ENCODE data around the gene CFAP99.

The CFAP99 gene

GRCh38 chr4:2432004-2432403, 13.2 kb downstream of the CFAP99 start:
- no peak for DNase-seq

- no peak for DNase-seq
These were observed 14.3 kb downstream of the CFAP99 start for GRCh38 chr4:2432991-2433530.

DNA sequence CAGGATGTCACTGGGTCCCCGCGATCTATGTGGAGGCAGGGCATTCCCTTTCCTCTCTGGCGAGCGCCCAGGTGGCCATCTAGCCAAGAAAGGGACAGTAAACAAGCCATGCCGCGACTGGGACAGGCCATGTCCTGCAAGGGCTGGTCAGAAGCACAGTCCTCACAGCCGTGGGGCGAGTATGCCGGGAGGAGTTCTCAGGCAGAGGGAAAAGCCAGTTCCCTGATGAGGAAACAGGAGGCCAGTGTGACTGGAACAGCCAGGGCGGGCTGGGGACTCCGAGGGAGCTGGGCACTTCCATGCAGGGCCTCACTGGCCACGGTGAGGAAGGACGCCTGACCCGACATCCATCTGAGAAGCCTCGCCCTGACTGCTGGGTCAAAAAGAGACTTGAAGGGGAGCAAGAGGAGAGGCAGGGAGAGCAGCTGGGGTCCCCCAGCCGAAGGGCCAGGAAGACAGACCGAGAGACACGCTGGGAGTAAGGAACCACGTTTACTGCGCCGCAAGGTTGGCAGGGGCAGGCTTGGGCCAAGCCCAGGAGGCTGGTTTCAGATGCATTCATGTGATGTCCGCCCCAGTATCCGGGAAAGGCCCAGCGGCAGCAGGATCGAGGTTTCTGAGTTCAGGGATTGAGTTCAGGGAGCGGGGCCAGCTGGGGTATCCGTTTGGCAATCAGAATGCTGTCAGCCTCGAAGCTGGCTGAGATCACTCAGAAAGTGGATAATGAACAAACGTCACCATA, 15.0 kb downstream of the CFAP99 start:
- DNase-seq, result no peak

GRCh38 chr4:2434420-2434819, 15.7 kb downstream of the CFAP99 start:
- no peak for DNase-seq

GRCh38 chr4:2436301-2436700, 17.5 kb downstream of the CFAP99 start:
- DNase-seq, result no peak

GRCh38 chr4:2436761-2437474, 18.2 kb downstream of the CFAP99 start:
- DNase-seq, result no peak

DNA sequence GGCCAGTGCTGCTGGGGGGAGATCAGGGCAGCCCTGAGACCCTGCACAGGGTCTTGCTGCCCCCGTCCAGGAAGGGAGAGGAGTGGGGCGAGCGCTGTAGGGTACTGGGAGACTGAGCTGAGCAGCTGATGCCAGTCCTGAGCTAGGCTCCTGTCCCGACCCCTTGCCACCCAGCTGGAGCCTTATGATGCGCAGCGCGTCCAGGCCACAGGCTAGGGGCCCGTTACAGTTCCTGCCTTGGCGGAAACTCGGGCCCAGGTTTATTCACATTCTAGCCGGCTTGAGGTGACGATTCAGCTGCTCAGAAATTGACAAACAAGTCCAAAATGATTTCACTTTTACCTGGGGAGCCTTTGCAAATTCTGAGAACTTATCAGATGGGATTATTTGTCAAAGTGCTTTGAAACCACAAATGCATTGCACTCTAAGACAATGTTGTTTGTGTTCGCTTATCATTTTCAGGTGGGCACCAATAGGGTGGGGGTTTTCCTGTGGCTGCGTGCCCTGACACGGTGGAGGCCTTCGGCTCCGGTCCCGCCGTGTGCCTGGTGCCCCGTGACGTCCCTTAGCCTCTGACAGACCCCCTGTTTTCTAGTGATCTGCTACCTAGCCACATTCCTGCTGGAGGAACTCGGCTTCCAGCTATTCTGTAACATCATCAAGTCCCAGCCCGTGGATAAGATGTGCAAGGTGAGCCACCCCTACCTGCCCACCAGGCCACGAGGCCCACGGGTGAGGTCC, 18.9 kb downstream of the CFAP99 start:
- DNase-seq, result no peak

DNA sequence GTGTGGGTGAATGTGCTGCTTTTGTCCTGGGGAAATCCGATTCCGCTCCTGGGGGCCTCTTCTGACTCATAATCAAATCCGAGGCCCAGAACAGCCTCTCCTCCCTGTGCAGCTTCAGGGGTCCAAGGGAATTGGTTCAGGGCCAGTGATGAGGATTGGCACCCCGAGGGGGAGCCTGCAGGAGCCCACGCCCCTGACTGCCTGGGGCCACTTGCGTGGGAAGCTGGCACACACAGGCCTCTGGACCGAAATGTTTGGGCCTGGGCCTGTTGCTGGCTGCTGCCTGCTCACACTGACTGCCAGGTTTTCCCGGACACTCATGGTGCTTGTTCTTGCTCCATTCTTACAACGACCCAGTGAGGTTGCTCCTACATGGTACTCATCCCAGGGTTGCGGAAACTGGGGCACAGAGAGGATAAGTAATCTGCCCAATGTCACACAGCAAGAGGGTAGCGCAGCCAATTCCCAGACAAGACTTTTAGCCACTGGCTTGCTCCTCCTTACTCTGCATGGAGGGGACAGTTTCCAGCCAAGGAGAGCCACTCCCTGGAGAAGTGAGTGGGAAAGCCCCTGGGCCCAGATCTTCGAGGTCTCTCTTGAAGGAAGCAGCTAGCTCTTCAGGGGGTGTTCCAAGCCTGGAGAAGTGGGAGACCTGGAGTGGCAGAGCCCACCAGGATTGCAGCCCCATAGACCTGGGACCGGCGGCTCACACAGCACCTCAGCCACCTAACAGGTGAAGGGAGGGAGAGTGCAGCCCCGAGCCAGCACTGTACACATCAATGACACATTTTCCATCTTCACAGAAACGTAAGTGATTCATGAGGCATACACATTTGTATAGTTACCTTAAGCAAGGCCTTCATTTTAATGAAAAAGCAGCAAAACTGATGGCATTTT, 20.3 kb downstream of the CFAP99 start:
- no peak for DNase-seq

DNA sequence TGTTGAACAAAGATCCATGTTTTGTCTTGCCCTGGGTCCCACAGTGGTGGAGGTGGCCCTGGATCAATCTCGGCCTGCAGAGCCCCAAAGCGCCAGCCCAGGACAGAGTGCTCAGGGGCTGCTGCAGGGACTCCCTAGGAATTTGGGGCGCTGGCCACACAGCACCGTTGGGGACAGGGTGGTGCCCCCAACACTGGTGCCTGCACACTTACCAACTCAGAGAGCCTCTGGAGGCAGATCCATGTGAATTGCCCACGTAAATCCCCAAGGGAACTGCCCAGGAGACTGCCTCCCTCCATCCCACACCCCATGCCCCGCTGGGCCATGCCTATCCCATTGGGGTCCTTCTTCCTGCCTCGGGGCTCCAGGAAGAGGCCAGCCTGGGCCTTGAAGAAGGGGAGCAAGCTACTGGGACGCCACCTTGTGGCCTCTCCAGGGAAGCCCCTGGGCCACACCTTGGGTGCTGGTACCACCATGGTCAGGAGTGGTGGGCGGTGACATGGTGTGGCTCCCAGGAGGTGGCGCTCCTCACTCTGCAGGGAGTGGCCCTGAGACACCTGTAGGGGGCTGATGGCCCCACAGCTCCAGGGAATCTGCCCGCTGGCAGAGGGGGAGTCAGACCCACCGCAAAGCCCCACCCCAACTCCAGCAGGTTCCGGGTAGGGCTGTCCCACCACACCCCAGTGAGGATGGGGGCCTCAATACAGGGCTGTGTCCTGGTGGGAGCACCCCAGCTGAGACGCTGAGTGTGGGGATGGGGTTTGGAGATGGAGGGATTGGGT, 22.8 kb downstream of the CFAP99 start:
- peak; percentile 67 for DNase-seq

- no peak for DNase-seq
These were observed 23.6 kb downstream of the CFAP99 start for GRCh38 chr4:2442175-2442993.

- no peak for DNase-seq
These were observed 24.4 kb downstream of the CFAP99 start for GRCh38 chr4:2443061-2443730.

GRCh38 chr4:2443956-2444740, 25.4 kb downstream of the CFAP99 start:
- DNase-seq, result no peak

DNA sequence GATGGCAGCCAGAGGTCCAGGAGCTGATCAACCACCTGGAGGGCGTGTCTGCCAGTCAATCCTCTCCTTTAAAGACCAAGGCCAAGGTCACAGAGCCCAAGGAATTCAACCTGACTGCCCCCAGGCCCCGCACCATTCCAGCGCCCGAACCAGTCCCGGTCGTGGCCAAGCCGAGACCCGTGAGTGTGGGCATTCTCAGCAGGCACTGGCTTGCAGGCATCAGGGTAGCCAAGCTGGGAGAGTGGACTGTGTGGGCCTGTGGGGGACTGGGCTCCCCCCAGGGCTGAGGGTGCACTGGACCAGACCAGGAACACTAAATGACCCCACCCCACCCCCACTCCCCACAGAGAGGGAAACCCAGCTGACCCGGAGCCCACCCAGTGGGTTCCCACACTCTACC, 26.4 kb downstream of the CFAP99 start:
- no peak for DNase-seq

DNA sequence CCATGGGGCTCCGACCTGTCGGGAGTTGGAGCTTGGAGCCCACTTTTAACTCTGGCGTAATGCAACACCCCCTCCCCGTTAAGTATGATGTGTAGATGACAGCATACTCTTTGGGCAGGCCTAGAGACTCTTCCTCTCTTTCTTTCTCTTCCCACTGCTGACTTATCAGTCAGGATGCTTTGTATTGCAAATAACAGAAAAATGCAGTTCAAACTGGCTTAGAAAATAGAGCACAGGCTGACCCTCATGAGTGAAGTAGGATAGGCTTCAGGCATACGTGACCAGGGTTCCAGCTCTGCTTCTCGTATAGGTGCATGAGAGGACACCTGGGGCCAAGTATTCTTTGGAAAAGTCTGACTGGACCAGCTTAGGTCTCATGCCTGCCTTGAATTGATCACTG, 26.8 kb downstream of the CFAP99 start:
- no peak for DNase-seq

DNA sequence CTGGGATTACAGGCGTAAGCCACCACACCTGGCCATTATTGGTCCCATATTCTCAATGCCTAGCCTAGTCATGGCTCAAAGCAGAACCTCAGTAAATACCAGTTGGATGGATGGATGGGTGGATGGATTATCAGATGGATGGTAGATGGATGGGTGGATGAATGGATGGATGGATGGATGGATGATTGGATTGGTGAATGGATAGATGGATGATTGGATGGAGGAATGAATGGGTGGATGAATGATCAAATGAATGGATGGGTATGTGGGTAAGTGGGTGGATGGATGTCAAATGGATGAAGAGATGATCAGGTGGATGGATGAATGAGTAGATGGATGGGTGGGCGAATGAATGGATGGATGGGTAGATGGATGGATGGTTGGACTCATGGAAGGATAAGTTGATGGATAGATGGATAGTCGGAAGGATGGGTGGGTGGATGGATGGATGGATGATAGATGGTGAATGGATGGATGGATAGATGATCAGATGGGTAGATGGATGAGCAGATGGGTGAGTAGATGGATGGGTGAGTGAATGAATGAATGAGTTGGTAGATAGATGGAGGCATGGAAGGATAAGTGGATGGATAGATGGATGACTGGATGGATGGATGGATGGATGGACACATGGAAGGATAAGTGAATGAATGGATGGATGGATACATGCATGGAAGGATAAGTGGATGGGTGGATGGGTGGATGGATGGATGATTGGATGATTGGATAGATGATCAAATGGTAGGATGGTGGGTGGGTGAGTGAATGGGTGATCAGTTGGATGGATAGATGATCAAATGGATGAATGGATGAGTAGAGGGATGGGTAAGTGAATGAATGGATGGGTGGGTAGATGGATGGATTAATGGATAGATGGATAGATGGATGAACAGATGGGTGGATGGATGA, 28.2 kb downstream of the CFAP99 start:
- no peak for DNase-seq

- no peak for DNase-seq
These were observed 29.8 kb downstream of the CFAP99 start for GRCh38 chr4:2448589-2448988.

DNA sequence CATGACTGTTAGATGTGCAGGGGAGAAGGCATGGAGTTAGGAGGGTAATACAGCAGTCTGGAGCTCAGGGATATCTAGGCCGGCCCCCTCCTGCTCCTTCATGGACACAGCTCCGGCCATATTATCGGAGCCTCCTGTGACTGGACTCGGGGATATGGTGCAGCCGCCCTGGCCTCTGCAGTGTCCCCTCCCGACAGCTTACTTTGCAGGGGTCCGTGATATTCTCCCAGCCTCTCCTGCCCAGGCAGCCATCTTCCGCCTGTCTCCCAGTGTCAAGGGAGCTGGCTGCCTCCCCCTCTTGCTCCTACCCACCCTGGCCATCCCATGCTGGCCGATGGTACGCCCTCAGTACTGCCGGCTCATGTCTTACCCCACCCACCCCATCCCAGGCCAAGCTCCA, 30.3 kb downstream of the CFAP99 start:
- DNase-seq, result no peak
